ENCODE data around the gene PROKR1.

GRCh38 chr2:68594041-68594440, 49.3 kb upstream of the PROKR1 start:
- TF ChIP-seq CTCF (IDR thresholded peaks at IDR 0.05 in 8 of 11, conservative IDR thresholded peaks at IDR 0.05 in 3 of 11), result no peak
- no peak for TF ChIP-seq POLR2A (IDR thresholded peaks at IDR 0.05)

Measured in spleen (tissue), 7 donors.